Fibroblast of skin of left biceps (primary cell): ENCODE measurements around the gene SNCAIP.

Experiments used
- DNase-seq, 2 experiments: peaks; one replicate each; pipeline ENCODE4 v3.0.0-alpha.2; 2013; ENCODE audit warnings: low read depth in 2 of 2

SNCAIP gene

DNA sequence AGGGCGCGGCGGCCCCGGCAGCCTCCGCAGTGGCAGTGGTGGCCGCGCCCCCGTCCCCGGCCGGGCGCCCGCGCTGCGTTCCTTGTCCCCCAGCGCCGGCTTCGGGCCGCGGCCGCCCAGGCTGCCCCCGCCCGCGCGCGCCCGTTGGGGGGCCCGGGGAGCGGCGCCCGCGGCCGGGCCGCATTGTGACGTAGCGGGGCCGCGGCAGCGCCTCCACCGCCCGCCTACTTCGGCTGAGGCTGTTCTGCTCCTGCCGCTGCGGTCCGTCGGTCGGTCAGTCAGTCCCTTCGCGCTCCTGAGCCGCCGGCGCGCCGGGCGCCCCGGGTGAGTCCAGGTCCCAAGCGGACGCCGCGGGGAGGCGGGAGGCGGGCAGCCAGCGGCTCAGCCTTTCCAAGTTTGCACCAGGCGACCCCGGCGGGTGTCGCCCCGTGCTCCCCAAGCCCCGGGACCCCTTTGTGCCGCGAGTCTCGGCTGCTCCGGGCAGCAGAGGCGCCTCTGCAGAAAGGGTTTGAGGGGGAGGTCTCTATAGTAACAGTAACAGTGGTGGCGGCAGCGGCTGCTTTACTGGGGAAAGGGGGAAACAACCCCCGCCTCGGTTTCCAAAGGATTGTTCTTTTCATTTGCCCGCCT, at the start of gene SNCAIP:
TSS of gene SNCAIP (plus strand) at position 277 of the 630 bp plus-strand sequence. CDS start 78,898 bp downstream, outside the sequence.
- DNase-seq, result no peak

DNA sequence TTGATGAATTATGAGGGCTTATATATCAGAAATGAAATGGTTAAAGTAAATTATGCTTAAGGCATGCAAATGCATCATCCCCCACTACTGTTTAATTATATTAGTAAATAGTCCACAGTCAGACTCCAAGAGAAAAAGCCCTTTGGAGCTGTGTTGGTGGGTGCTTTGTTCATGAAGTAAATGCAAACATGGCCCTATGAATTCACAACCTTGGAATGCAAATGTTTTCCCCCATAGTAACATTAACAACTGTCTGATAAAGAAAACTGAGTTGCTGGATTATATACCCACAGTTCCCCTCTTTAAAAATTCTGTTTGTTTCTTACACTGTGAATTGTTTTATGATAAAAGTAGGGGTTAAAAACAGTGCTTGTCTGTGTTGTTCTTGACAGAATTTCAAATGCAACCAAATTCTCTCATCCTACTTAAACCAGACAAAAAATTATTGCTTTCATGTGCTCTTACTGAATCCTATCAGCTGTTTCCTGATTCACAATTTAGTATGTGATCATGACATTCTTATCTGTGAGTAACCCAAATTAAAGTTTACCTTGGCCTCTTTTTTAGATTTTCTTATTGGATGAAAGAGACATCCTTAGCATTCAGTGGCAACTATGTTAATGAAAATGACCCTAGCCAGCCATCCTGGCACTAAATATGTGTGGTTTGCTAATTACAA, 48.5 kb upstream of the SNCAIP start:
- no peak for DNase-seq

- DNase-seq, result no peak
Measured at GRCh38 chr5:122264610-122265009, 47.4 kb upstream of the SNCAIP start.

GRCh38 chr5:122267185-122267584, 44.9 kb upstream of the SNCAIP start:
- no peak for DNase-seq

- DNase-seq, result no peak
Measured at GRCh38 chr5:122273696-122274095, 38.3 kb upstream of the SNCAIP start.

- no peak for DNase-seq
Measured at GRCh38 chr5:122283592-122283991, 28.4 kb upstream of the SNCAIP start.

- DNase-seq, result no peak
Measured at GRCh38 chr5:122286541-122286940, 25.5 kb upstream of the SNCAIP start.

DNA sequence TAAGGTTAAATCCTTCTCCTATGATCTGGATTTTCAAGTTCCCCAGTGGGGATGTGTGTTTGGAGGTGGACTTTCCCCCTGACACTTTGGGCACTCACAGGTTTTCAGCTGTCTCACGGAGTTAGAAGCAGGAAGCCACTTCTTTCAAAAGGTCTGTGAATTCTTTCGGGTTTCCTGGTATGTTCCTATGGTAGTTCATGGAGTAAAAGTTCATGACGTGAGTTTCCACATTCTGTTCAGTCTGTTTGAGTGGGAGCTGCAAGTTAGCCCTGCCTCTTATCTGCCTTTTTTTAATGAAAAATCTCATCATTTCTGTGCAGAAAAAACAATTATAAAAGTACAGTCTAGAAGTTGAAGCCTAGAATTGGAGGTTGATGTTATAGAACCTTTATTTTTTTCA, 24.9 kb upstream of the SNCAIP start:
- DNase-seq, result no peak

GRCh38 chr5:122291000-122291901, 20.8 kb upstream of the SNCAIP start:
- DNase-seq, result no peak

DNA sequence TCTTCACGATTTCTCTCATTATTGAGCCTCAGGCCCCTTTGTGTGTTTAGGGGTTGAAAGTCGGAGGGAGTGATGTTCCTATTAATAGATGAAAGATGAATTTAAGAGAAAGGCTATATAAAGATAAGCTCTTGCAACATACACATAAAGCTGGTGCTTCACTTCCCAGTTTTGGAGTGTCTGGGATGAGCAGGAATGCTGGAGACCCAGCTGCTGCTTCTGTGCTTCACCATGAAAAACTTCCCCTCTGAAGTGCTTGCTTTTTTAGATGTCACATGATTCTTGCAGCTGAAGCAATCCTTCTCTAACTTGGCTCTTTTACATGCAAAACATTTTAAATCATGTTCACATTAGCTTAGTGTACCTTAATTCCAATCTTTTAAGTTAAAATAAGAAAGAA, 19.7 kb upstream of the SNCAIP start:
- DNase-seq, result no peak

- DNase-seq, result no peak
Measured at GRCh38 chr5:122295138-122295537, 16.9 kb upstream of the SNCAIP start.

- no peak for DNase-seq
Measured at GRCh38 chr5:122296871-122297270, 15.2 kb upstream of the SNCAIP start.

GRCh38 chr5:122297587-122298298, 14.3 kb upstream of the SNCAIP start:
- no peak for DNase-seq

GRCh38 chr5:122300374-122300773, 11.7 kb upstream of the SNCAIP start:
- no peak for DNase-seq

DNA sequence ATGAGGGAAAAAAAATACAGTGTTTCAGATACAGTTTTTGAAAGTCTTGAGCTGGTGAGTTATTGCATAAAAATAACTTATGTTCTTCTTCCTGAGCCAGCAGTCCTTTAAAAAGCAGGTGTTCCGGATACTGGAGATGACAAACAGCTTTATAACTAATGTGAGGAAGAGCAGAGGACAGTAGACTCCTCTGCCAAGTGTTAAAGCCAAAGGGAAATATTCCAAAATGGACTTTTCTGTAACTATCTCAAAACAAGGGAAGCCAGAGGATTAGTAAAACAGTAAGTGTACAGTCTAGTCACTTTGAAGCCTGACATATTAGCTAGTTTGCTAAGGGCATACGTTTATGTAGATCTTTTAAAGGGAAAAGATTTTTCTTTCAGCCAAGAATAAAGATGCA, 11.0 kb upstream of the SNCAIP start:
- no peak for DNase-seq

- no peak for DNase-seq
Measured at GRCh38 chr5:122304471-122305215, 7.4 kb upstream of the SNCAIP start.

DNA sequence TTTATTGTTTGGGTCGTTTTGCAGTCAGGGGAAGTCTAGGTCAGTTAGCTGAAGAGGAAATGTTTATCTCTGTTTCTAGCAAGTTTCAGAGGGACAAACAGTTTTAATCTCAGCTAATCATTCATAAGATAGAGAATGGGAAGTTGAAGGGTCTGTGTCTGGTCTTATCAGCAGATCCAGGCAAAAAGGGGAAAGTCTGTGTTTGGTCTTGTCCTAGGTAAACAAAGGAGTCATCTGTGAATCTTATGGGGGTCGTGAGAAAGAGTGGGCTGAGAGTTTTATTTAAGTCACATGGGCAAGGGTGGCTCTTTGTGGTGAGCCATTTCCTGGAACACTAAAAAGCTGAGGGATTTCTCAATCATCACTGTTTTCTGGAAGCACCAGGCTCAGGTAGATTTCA, 5.6 kb upstream of the SNCAIP start:
- DNase-seq, result no peak

DNA sequence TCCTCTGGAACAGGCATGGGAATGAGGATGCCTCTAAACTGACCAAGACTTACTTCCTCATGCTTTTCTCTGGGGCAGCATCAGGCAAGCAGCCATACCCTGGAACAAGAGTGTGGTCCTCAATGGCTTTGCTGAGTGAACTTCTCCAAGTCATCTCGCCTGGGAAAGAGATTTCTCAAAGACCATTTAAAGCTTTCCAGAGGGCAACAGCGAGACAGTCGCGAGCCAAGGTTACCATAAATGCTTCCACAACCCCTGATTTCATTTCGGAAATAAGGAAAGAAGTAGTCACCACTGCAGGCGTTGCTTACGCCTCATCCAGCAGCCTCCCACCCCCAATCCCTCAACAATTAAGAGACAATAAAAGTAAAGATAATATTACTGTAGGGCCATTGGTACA, 1.1 kb upstream of the SNCAIP start:
- DNase-seq, result no peak

- no peak for DNase-seq
Measured at GRCh38 chr5:122311497-122311960, 508 bp upstream of the SNCAIP start.

- no peak for DNase-seq
Measured at GRCh38 chr5:122312591-122313406, 762 bp downstream of the SNCAIP start.
